ENCODE results near the gene TMEM30A.

Gene TMEM30A

DNA sequence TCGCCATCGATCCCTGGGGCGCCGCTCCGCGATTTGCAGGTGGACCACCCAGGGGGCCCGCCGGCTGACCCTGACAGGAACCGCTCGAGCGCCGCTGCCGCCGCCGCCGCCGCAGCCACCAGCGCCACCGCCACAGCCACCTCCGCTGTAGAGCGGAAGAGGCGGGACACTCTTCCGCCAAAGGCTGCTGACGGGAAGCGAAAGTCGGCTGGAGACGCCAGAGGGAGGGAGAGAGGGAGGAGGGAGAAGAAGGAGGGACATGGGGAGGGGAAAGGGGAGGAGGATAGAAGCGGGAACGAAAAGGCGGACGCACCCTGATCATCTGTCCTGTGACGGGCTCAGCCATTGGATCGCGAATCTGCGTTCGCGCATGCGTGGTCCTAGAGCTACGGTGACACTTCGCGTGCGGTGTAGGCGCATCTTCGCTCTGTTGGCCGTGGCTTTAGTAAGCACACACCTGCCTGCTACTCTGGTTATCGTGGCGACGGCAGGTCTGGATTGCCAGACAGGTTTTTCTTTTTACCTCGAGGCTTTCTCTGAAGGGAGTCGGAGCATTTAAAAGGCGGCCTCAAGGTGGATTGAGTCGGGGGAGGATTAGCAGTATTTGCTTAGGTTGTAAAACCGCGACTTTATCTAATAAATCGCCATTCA, at the start of gene TMEM30A:
Gene TMEM30A, minus strand, starts transcription at position 161 of the 651 bp plus-strand sequence. Its CDS starts 154 bp downstream, at position 7.
- DNase-seq: peak; percentile 95

- DNase-seq: no peak
These were observed 49.1 kb upstream of the TMEM30A start for GRCh38 chr6:75333676-75334200.

GRCh38 chr6:75331151-75331550, 46.6 kb upstream of the TMEM30A start:
- DNase-seq: no peak

- DNase-seq: no peak
These were observed 45.1 kb upstream of the TMEM30A start for GRCh38 chr6:75329703-75330102.

- no peak for DNase-seq
These were observed 43.2 kb upstream of the TMEM30A start for GRCh38 chr6:75327807-75328206.

GRCh38 chr6:75326557-75327258, 42.1 kb upstream of the TMEM30A start:
- no peak for DNase-seq

DNA sequence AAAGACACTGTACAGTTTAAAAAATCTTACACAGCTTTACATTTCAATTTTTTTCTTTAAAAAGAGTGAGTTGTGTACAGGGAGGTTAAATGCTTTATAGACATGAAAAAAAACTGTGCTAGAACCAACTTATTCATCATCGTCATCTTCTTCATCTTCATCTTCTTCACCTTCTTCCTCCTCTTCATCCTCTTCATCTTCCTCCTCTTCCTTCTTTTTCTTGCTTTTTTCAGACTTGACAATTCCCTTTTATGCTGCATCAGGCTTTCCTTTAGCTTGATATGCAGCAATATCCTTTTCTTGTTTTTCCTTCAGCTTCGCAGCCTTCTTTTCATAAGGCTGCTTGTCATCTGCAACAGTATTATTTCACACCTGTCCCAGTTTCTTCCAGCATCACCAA, 34.3 kb upstream of the TMEM30A start:
- DNase-seq: no peak

GRCh38 chr6:75317503-75318206, 33.1 kb upstream of the TMEM30A start:
- DNase-seq: no peak

GRCh38 chr6:75315978-75316377, 31.4 kb upstream of the TMEM30A start:
- DNase-seq: no peak

DNA sequence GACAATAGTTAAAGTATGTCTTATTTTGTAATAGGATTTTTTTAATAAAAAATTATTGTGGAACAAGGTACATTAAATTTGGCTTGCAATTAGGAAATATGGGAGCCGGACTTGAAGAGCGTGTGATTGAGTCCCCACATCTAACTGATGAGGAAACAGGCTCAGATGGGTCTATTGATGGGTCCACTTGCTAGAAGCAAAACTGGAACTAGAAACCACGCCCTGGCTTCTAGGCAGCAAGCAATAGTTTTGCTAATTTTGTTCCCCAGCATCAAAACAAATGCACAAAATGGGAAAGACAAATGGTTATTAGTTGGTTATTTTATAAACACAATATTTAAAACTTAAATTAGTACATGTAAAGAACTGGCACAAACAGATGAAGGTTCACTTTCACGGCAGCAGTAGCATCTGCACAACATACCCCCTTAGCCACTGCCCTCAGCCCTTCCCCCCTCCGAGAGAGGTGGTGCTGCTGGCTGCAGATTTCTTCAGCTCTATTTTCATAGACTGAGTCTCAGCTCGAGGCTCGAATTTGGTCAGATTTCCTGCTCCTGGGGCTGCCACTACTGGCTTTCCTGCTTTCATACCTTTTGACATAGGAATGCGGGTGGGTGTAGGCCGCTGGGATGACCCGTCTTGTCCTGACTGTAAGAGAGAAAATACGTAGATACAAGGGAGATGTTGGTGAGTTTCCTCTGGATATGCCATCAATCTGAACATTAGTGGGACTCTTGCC, 23.8 kb upstream of the TMEM30A start:
- no peak for DNase-seq

DNA sequence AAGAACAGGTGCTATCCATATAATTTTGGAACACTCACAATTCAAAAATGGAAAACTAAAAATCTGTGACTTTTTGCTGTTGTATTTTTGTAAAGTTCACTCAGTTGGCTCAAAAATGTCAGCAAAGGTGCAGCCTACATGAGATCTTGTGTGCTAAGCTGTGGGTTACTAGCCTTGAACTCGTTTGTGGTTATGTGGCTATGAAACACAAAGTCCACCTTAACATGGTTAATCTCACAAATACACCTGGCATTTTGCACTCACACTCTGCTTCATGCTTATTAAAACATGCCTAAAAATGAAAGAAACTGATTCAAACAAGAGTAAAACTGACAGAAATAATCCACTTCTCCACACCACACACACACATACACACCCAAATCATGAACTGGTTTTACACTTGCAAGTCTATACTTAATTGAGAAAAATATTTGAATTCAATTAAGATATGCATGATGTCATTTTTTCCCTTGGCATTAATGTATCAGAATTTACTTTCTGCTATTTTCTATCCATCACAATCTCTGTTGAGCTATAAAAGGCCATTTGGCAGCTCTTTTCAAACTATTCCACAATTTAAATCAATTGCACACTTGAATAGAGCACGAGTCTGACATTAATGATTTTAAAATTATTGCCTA, 22.9 kb upstream of the TMEM30A start:
- DNase-seq: no peak

- no peak for DNase-seq
These were observed 21.5 kb upstream of the TMEM30A start for GRCh38 chr6:75306064-75306463.

- DNase-seq: no peak
These were observed 21.0 kb upstream of the TMEM30A start for GRCh38 chr6:75305573-75305972.

- no peak for DNase-seq
These were observed 17.7 kb upstream of the TMEM30A start for GRCh38 chr6:75302280-75302679.

GRCh38 chr6:75301537-75301936, 16.9 kb upstream of the TMEM30A start:
- no peak for DNase-seq

- no peak for DNase-seq
These were observed 16.5 kb upstream of the TMEM30A start for GRCh38 chr6:75301088-75301487.

GRCh38 chr6:75300531-75300855, 15.9 kb upstream of the TMEM30A start:
- no peak for DNase-seq

GRCh38 chr6:75299801-75300530, 15.4 kb upstream of the TMEM30A start:
- no peak for DNase-seq

GRCh38 chr6:75296811-75297779, 12.5 kb upstream of the TMEM30A start:
- DNase-seq: no peak

DNA sequence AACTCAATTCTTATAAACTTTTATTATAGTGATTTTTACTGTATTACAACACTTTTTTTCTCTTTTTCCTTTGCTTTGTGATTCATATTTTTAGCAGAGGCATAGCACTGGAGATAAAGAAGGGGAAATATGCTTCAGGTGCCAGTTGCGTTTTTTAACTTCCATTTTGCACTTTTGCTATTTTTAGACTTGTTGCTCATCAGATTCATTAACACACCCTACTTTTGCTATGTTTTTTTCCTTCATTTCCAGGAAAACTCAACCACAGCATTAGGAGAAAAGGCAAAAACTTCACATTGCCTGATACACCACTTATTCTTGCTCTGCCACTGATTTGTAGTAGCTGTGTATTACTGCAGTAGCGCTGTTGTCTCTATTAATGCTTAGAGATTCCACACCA, 8.0 kb upstream of the TMEM30A start:
- DNase-seq: no peak

- DNase-seq: no peak
These were observed 7.2 kb upstream of the TMEM30A start for GRCh38 chr6:75291744-75292143.

All from right forelimb (tissue), 1 donor.